Activated CD8-positive, alpha-beta T cell treated with anti-CD3 and anti-CD28 coated beads for 36 hours (primary cell): Measurements from ENCODE around the gene WFDC1. TPM values are rescaled to one million over a fixed set of nuclear protein-coding genes. Genes with fewer than 3 reads are reported as not detected.

Source experiments
- ATAC-seq: fragments of 200-7000 bp; cut with Tn5 transposase; one replicate; pipeline ENCODE4 v1.10.0; 2021; ENCODE audit warnings: mild to moderate bottlenecking, moderate library complexity
- CTCF ChIA-PET: fragments of 350-600 bp; sonication (Branson Sonifier 250); formaldehyde crosslinking; loops from one replicate; lab custom pipeline; 2021; ENCODE audit warnings: antibody characterized with exemption; lab: Charles Lee
- POLR2A ChIA-PET: fragments of 350-600 bp; sonication (Branson Sonifier 250); formaldehyde crosslinking; loops from one replicate; lab custom pipeline; 2021; ENCODE audit warnings: antibody characterized with exemption; lab: Charles Lee
- DNase-seq: peaks from one replicate; pipeline ENCODE4 v3.0.0-alpha.2; 2020
- H3K27ac Mint-ChIP-seq: one replicate; pipeline ENCODE4 v1.8.0; 2021; ENCODE audit warnings: mild to moderate bottlenecking, mixed read lengths
- H3K27me3 Mint-ChIP-seq: one replicate; pipeline ENCODE4 v1.8.0; 2021; ENCODE audit warnings: mixed read lengths
- H3K36me3 Mint-ChIP-seq: one replicate; pipeline ENCODE4 v1.8.0; 2021; ENCODE audit warnings: low read depth, mixed read lengths
- H3K4me1 Mint-ChIP-seq: one replicate; pipeline ENCODE4 v1.8.0; 2021; ENCODE audit warnings: low read depth, mixed read lengths
- H3K4me3 Mint-ChIP-seq: one replicate; pipeline ENCODE4 v1.8.0; 2021; ENCODE audit warnings: mild to moderate bottlenecking, moderate library complexity, mixed read lengths
- H3K9me3 Mint-ChIP-seq: one replicate; pipeline ENCODE4 v1.8.0; 2021; ENCODE audit warnings: mixed read lengths
- intact Hi-C: fragments of 100-400 bp; cut with micrococcal nuclease; formaldehyde crosslinking; loops from one replicate; pipeline ENCODE4 v1.10.0; 2022
- total RNA-seq, 2 experiments: library from RNA; stranded (reverse); gene quantifications; one replicate each; pipeline ENCODE4 v1.2.3, GENCODE V29; 2021
- TF ChIP-seq, protein P1 (sequence below): fragments of 200-600 bp; IDR thresholded peaks from one replicate; pipeline ENCODE4 v1.8.0; 2022; ENCODE audit warnings: antibody characterized with exemption, mild to moderate bottlenecking

The WFDC1 gene
- total RNA-seq, 2 experiments from 2014 or later: not detected

DNA sequence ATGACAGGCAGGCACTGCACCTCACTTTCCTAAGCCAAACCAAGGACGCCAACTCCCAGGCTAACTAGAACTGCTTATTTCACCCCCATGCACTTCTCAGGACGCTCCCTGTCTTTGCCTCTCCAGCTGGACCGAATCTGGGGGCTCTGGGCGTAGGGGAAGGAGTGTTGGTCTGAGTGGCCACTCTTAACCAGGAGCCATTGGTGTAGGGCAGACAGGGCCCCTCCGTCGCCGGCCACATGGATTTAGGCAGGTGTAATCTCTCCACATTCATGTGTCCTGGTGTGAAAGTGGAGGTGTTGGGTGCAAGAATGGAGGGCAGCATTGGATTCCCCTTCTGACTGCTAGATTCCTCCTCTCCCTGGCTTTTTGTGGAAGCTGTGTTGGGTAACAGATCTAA, 83.4 kb downstream of the WFDC1 start:
- no peaks in the 10 kb centered on the region for H3K9me3 Mint-ChIP-seq
- no peak overlapping the region for H3K27ac Mint-ChIP-seq
- POLR2A ChIA-PET: no interaction called here
- DNase-seq: no peak
- intact Hi-C loops: no loop called here
- peaks cover 13% of the 10 kb centered on the region for H3K27me3 Mint-ChIP-seq
- H3K4me3 Mint-ChIP-seq: no peak overlapping the region
- H3K36me3 Mint-ChIP-seq: no peaks in the 10 kb centered on the region
- no peak for ATAC-seq
- CTCF ChIA-PET: no interaction called here
- TF ChIP-seq, protein P1, sequence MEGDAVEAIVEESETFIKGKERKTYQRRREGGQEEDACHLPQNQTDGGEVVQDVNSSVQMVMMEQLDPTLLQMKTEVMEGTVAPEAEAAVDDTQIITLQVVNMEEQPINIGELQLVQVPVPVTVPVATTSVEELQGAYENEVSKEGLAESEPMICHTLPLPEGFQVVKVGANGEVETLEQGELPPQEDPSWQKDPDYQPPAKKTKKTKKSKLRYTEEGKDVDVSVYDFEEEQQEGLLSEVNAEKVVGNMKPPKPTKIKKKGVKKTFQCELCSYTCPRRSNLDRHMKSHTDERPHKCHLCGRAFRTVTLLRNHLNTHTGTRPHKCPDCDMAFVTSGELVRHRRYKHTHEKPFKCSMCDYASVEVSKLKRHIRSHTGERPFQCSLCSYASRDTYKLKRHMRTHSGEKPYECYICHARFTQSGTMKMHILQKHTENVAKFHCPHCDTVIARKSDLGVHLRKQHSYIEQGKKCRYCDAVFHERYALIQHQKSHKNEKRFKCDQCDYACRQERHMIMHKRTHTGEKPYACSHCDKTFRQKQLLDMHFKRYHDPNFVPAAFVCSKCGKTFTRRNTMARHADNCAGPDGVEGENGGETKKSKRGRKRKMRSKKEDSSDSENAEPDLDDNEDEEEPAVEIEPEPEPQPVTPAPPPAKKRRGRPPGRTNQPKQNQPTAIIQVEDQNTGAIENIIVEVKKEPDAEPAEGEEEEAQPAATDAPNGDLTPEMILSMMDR: no peak
- H3K4me1 Mint-ChIP-seq: peaks cover 4% of the 10 kb centered on the region

DNA sequence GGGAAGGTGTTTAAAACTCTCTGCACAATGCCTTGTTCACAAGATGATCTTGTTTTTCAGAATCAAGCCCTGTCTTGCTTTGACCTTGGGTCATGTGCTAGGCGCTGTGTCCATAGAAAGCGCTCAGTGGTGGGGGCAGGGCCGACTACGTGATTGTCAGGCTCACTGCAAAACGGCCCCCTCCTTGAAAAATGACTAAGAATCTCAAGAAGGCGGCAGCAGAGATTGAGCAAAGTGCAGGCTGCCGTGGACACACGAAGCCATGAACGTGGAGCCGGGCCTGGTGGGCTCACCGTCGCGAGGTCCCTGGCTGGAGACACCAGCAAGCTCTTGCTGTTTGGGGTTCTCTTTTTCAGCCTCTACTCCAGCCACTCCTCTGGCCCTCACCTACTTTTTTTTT, 83.9 kb downstream of the WFDC1 start:
- no peaks in the 10 kb centered on the region for H3K36me3 Mint-ChIP-seq
- ATAC-seq (no peak), DNase-seq (no peak)
- intact Hi-C loops: no loop called here
- TF ChIP-seq, protein P1: no peak
- peaks cover 11% of the 10 kb centered on the region for H3K27me3 Mint-ChIP-seq
- peaks cover 4% of the 10 kb centered on the region for H3K4me1 Mint-ChIP-seq
- no peak overlapping the region for H3K27ac Mint-ChIP-seq
- H3K9me3 Mint-ChIP-seq: no peaks in the 10 kb centered on the region
- CTCF ChIA-PET: no interaction called here
- no peak overlapping the region for H3K4me3 Mint-ChIP-seq
- POLR2A ChIA-PET: no interaction called here

DNA sequence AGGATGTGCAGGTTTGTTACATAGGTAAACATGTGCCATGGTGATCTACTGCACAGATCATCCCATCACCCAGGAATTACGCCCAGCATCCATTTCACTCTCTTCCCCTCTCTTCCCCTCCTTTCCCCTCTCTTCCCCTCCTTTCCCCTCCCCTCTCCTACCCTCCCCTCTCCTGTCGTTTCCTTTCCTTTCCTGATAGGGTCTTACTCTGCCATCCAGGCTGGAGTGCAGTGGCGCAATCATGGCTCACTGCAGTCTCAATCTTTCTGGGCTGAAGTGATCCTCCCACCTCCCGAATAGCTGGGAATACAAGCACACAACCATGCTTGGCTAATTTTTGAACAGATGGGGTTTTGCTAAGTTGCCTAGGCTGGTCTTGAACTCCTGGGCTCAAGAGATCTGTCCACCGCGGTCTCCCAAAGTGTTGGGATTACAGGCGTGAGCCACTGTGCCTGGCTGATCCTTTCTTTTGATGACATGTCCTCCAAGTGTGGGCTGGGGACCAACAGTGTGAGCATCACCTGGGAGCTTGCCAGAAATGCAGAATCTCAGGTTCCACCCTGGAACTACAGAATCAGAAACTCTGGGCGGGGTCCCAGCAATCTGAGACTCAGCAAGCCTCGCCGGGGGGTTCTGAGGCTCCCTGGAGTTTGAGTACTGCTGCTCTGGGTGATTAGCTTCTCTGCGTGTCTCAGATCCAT, 84.5 kb downstream of the WFDC1 start:
- ATAC-seq (no peak), DNase-seq (no peak)
- intact Hi-C loops: no loop called here
- CTCF ChIA-PET: no interaction called here
- TF ChIP-seq, protein P1: no peak
- POLR2A ChIA-PET: no interaction called here
- Mint-ChIP-seq H3K27me3 (peaks cover 11% of the 10 kb centered on the region), H3K27ac (no peak overlapping the region), H3K4me1 (peaks cover 4% of the 10 kb centered on the region), H3K36me3 (no peaks in the 10 kb centered on the region), H3K9me3 (peaks cover 2% of the 10 kb centered on the region), H3K4me3 (no peak overlapping the region)

Other genes starting within 250 kb of the WFDC1 start
- 10 to 100 TPM; 31.5 to 31.7 TPM for gene MBTPS1, start 177.9 kb upstream of the WFDC1 start, total RNA-seq
- gene HSDL1, start 149.7 kb upstream of the WFDC1 start, total RNA-seq: 10 to 100 TPM; 11.1 to 11.8 TPM
- gene DNAAF1, start 149.6 kb upstream of the WFDC1 start, total RNA-seq: not detected
- 10 to 100 TPM; 59.3 to 62.6 TPM for gene TAF1C, start 107.8 kb upstream of the WFDC1 start, total RNA-seq
- gene ADAD2, start 103.7 kb upstream of the WFDC1 start, total RNA-seq: under 1 TPM; 0.16 to 0.63 TPM
- not detected for gene KCNG4, start 54.9 kb upstream of the WFDC1 start, total RNA-seq
- not detected for gene ATP2C2, start 73.7 kb downstream of the WFDC1 start, total RNA-seq
- gene MEAK7, start 209.8 kb downstream of the WFDC1 start, total RNA-seq: 10 to 100 TPM; 21.1 to 22.4 TPM